Inflammatory macrophage treated with lipopolysaccharide for 1 hour (primary cell): Measurements from ENCODE around the gene MRPS11.
"Not testable (repeated sequence)": the region's sequence is repeated elsewhere in the genome, so short reads cannot be mapped to it uniquely, and the experiment has no call there.

Experiments used
- DNase-seq, 2 donors: peaks; one replicate each; pipeline ENCODE4 v3.0.0-alpha.2; 2020 to 2022

The MRPS11 gene

GRCh38 chr15:88456733-88457132, 10.8 kb upstream of the MRPS11 start:
- DNase-seq, result no peak

- no peak for DNase-seq
Measured at GRCh38 chr15:88463870-88464532, 3.5 kb upstream of the MRPS11 start.

GRCh38 chr15:88465633-88466224, 1.8 kb upstream of the MRPS11 start:
- DNase-seq, result peak; percentile 52 to 63

GRCh38 chr15:88467935-88468528, 524 bp downstream of the MRPS11 start:
- peak in 1 of 2 donors; percentile 26 for DNase-seq

- DNase-seq, result not testable (repeated sequence)
Measured at GRCh38 chr15:88468721-88469120, 1.2 kb downstream of the MRPS11 start.

- no peak for DNase-seq
Measured at GRCh38 chr15:88469321-88469720, 1.8 kb downstream of the MRPS11 start.

GRCh38 chr15:88470625-88471372, 3.3 kb downstream of the MRPS11 start:
- no peak for DNase-seq

- no peak for DNase-seq
Measured at GRCh38 chr15:88472225-88472624, 4.7 kb downstream of the MRPS11 start.

GRCh38 chr15:88473661-88474293, 6.3 kb downstream of the MRPS11 start:
- not testable (repeated sequence) for DNase-seq

GRCh38 chr15:88476635-88477060, 9.1 kb downstream of the MRPS11 start:
- DNase-seq, result peak in 1 of 2 donors; percentile 13

GRCh38 chr15:88477126-88477525, 9.6 kb downstream of the MRPS11 start:
- no peak for DNase-seq

GRCh38 chr15:88477904-88478303, 10.4 kb downstream of the MRPS11 start:
- no peak for DNase-seq

- no peak for DNase-seq
Measured at GRCh38 chr15:88479169-88479568, 11.7 kb downstream of the MRPS11 start.

- no peak for DNase-seq
Measured at GRCh38 chr15:88480981-88481380, 13.5 kb downstream of the MRPS11 start.

- DNase-seq, result no peak
Measured at GRCh38 chr15:88482263-88482662, 14.8 kb downstream of the MRPS11 start.

- no peak for DNase-seq
Measured at GRCh38 chr15:88484682-88485331, 17.3 kb downstream of the MRPS11 start.

GRCh38 chr15:88487178-88487795, 19.8 kb downstream of the MRPS11 start:
- no peak for DNase-seq

GRCh38 chr15:88487796-88488523, 20.5 kb downstream of the MRPS11 start:
- no peak for DNase-seq

GRCh38 chr15:88489321-88489720, 21.8 kb downstream of the MRPS11 start:
- no peak for DNase-seq

- no peak for DNase-seq
Measured at GRCh38 chr15:88490036-88490435, 22.5 kb downstream of the MRPS11 start.

GRCh38 chr15:88491158-88491557, 23.6 kb downstream of the MRPS11 start:
- no peak for DNase-seq
